ENCODE measurements around the gene FGGY. TPM values are rescaled to one million over a fixed set of nuclear protein-coding genes. Genes with fewer than 3 reads are reported as not detected.
"Not testable (repeated sequence)": the region's sequence is repeated elsewhere in the genome, so short reads cannot be mapped to it uniquely, and the experiment has no call there.

FGGY gene
- total RNA-seq, 1 donor from 2014 or later, result 18.2 TPM

DNA sequence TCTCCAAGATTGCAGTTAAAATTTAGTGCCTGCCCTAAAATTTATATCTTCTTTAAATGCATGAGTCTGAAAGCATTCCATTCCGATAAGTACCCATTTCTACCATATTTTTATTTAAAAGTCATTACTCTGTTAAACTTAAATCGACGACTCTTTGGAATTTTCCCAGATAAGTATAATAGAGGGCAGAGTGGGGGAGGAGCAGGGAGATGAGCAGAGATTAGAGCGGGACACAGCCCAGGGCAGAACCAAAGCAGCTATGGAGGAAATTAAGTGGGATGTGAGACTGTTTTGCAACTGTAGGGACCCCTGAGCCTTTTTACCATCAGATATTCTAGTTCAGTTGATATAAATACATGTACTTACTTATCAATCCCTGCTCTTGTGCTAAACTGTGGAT is 257.9 kb downstream of the FGGY start:
- H3K27me3 Mint-ChIP-seq, result no peaks in the 10 kb centered on the region
- TF ChIP-seq, protein P1, sequence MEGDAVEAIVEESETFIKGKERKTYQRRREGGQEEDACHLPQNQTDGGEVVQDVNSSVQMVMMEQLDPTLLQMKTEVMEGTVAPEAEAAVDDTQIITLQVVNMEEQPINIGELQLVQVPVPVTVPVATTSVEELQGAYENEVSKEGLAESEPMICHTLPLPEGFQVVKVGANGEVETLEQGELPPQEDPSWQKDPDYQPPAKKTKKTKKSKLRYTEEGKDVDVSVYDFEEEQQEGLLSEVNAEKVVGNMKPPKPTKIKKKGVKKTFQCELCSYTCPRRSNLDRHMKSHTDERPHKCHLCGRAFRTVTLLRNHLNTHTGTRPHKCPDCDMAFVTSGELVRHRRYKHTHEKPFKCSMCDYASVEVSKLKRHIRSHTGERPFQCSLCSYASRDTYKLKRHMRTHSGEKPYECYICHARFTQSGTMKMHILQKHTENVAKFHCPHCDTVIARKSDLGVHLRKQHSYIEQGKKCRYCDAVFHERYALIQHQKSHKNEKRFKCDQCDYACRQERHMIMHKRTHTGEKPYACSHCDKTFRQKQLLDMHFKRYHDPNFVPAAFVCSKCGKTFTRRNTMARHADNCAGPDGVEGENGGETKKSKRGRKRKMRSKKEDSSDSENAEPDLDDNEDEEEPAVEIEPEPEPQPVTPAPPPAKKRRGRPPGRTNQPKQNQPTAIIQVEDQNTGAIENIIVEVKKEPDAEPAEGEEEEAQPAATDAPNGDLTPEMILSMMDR (IDR thresholded peaks at IDR 0.05; ENCODE audit: unreplicated experiment), result no peak
- peaks cover 20% of the 10 kb centered on the region for H3K9me3 Mint-ChIP-seq (ENCODE audit: low read depth)
- H3K27ac Mint-ChIP-seq, result peak overlapping the region; percentile 82
- no peak for DNase-seq (ENCODE audit: low spot score, unreplicated experiment)
- peaks cover 15% of the 10 kb centered on the region for H3K36me3 Mint-ChIP-seq (ENCODE audit: insufficient read depth)
- no peak overlapping the region for H3K4me3 Mint-ChIP-seq (ENCODE audit: low read depth)
- peaks cover 32% of the 10 kb centered on the region for H3K4me1 Mint-ChIP-seq (ENCODE audit: low read depth)

- H3K36me3 Mint-ChIP-seq (ENCODE audit: insufficient read depth), result peaks cover 19% of the 10 kb centered on the region
- peaks cover 25% of the 10 kb centered on the region for H3K9me3 Mint-ChIP-seq (ENCODE audit: low read depth)
- TF ChIP-seq, protein P1 (IDR thresholded peaks at IDR 0.05; ENCODE audit: unreplicated experiment), result no peak
- no peaks in the 10 kb centered on the region for H3K27me3 Mint-ChIP-seq
- no peak for DNase-seq (ENCODE audit: low spot score, unreplicated experiment)
- peak overlapping the region; percentile 94 for H3K27ac Mint-ChIP-seq
- H3K4me3 Mint-ChIP-seq (ENCODE audit: low read depth), result no peak overlapping the region
- H3K4me1 Mint-ChIP-seq (ENCODE audit: low read depth), result peaks cover 32% of the 10 kb centered on the region
Observed at GRCh38 chr1:59556398-59556797, 259.5 kb downstream of the FGGY start.

DNA sequence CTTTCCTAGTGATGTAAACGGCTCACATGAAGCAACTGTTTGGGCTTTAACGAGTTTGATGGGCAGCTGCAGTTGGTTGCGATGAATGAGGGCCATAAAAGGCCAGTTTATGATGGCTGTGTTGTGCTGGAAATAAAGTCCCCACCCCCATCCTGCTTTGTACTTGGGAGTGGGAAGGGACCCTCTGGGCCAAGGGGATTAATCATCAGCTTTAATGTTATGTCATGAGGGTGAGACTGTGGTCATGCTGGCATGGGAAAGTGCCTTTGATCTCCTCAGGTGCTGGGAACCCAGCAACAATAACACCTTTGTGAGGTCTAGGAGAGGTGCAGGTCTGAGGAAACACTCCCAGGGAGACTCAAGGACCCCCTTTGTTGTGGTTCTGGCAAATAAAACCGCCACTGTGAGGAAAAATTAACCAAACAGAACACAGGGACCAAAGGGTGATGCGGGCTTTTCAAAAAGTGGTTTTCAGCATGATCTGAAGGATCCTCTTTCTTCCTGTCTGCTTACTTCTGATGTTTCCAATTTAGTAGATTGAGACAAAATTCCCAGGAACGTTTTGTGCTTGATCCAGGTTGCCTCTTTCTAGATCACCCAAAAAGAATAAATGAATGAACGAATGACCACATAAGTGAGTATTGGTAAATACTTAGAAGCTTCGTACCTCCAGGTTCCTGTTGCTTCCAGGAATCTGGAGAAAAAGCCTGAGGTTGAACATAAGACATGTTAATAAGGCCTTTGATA is 260.1 kb downstream of the FGGY start:
- Mint-ChIP-seq H3K36me3 (ENCODE audit: insufficient read depth) (peaks cover 19% of the 10 kb centered on the region), H3K9me3 (ENCODE audit: low read depth) (peaks cover 25% of the 10 kb centered on the region), H3K27me3 (no peaks in the 10 kb centered on the region), H3K4me1 (ENCODE audit: low read depth) (peaks cover 30% of the 10 kb centered on the region), H3K4me3 (ENCODE audit: low read depth) (no peak overlapping the region), H3K27ac (peak overlapping the region; percentile 94)
- TF ChIP-seq, protein P1 (IDR thresholded peaks at IDR 0.05; ENCODE audit: unreplicated experiment), result no peak
- no peak for DNase-seq (ENCODE audit: low spot score, unreplicated experiment)

- H3K9me3 Mint-ChIP-seq (ENCODE audit: low read depth), result peaks cover 25% of the 10 kb centered on the region
- H3K4me1 Mint-ChIP-seq (ENCODE audit: low read depth), result peaks cover 30% of the 10 kb centered on the region
- H3K4me3 Mint-ChIP-seq (ENCODE audit: low read depth), result no peak overlapping the region
- TF ChIP-seq, protein P1 (IDR thresholded peaks at IDR 0.05; ENCODE audit: unreplicated experiment), result no peak
- no peaks in the 10 kb centered on the region for H3K27me3 Mint-ChIP-seq
- peaks cover 19% of the 10 kb centered on the region for H3K36me3 Mint-ChIP-seq (ENCODE audit: insufficient read depth)
- no peak for DNase-seq (ENCODE audit: low spot score, unreplicated experiment)
- H3K27ac Mint-ChIP-seq, result peak overlapping the region; percentile 94
Observed at GRCh38 chr1:59557549-59557885, 260.6 kb downstream of the FGGY start.

DNA sequence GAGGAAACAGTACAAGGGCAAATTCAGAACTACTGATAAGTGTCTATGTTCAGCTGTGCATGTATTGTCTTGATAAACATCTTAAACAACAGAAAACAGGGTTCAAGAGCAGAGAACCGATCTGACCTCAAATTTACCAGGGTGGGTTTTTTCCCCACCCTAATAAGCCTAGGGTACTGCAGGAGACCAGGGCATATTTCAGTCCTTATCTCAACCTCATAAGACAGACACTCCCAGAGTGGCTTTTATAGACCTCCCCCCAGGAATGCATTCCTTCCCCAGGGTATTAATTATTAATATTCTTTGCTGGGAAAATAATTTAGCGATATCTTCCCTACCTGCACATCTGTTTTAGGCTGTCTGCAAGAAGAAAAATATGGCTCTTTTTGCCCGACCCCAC is 261.7 kb downstream of the FGGY start:
- H3K27ac Mint-ChIP-seq; DNase-seq (ENCODE audit: low spot score, unreplicated experiment); H3K27me3 Mint-ChIP-seq; H3K4me3 Mint-ChIP-seq (ENCODE audit: low read depth): not testable (repeated sequence)
- Mint-ChIP-seq H3K9me3 (ENCODE audit: low read depth) (peaks cover 25% of the 10 kb centered on the region), H3K4me1 (ENCODE audit: low read depth) (peaks cover 27% of the 10 kb centered on the region), H3K36me3 (ENCODE audit: insufficient read depth) (peaks cover 20% of the 10 kb centered on the region)
